T-helper 2 cell treated with Interferon-gamma antibody and Interleukin-4, amounts not matched to agents 5 μg/mL and 100 μg/mL, for 36 hours (primary cell): ENCODE results near the gene MYBBP1A.

Source experiments
- DNase-seq: peaks from one replicate; pipeline ENCODE4 v3.0.0; 2021; ENCODE audit warnings: low spot score
- H3K27ac Mint-ChIP-seq: one replicate; pipeline ENCODE4 v1.8.0; 2021; ENCODE audit warnings: mild to moderate bottlenecking, mixed read lengths
- H3K27me3 Mint-ChIP-seq: one replicate; pipeline ENCODE4 v1.8.0; 2021; ENCODE audit warnings: low read depth, mixed read lengths
- H3K36me3 Mint-ChIP-seq: one replicate; pipeline ENCODE4 v1.8.0; 2021; ENCODE audit warnings: low read depth, mixed read lengths
- H3K4me1 Mint-ChIP-seq: one replicate; pipeline ENCODE4 v1.8.0; 2021; ENCODE audit warnings: low read depth, mixed read lengths
- H3K4me3 Mint-ChIP-seq: one replicate; pipeline ENCODE4 v1.8.0; 2022; ENCODE audit warnings: mild to moderate bottlenecking, moderate library complexity, mixed read lengths
- H3K9me3 Mint-ChIP-seq: one replicate; pipeline ENCODE4 v1.8.0; 2021; ENCODE audit warnings: mixed read lengths

The MYBBP1A gene

GRCh38 chr17:4544135-4544950 lies 10.8 kb downstream of the MYBBP1A start:
- Mint-ChIP-seq H3K27me3 (no peaks in the 10 kb centered on the region), H3K4me1 (no peaks in the 10 kb centered on the region), H3K9me3 (no peaks in the 10 kb centered on the region), H3K27ac (no peak overlapping the region), H3K4me3 (no peak overlapping the region), H3K36me3 (peaks cover 18% of the 10 kb centered on the region)
- no peak for DNase-seq

- Mint-ChIP-seq H3K9me3 (no peaks in the 10 kb centered on the region), H3K36me3 (peaks cover 18% of the 10 kb centered on the region), H3K27me3 (no peaks in the 10 kb centered on the region), H3K4me3 (no peak overlapping the region), H3K27ac (no peak overlapping the region), H3K4me1 (no peaks in the 10 kb centered on the region)
- no peak for DNase-seq
Observed at GRCh38 chr17:4543557-4544026, 11.6 kb downstream of the MYBBP1A start.

DNA sequence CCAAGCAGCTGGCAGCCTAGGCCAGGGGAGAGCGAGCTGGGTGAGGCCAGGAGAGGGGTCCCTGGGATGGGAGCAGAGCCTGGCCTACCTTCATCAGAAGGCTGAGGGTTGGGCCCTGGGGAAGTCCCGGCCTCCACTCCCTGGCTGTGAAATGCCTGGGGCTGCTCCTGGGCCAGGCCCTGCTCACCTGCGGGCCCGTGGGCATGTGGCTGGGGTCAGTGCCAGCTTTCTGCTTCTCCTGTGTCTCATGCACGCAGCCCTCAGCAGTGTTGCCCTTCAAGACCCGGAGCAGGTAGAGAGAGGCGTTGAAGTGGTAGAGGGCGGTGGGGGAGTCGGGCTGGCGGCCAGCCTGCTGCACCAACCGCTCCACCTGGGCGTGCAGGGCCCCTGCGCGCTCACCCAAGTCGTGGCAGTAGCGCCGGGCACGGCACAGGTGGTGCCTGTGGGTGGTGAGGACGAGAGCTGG lies 12.4 kb downstream of the MYBBP1A start:
- H3K4me3 Mint-ChIP-seq = no peak overlapping the region
- H3K9me3 Mint-ChIP-seq = no peaks in the 10 kb centered on the region
- H3K36me3 Mint-ChIP-seq = peaks cover 18% of the 10 kb centered on the region
- no peak for DNase-seq
- no peak overlapping the region for H3K27ac Mint-ChIP-seq
- no peaks in the 10 kb centered on the region for H3K27me3 Mint-ChIP-seq
- H3K4me1 Mint-ChIP-seq = no peaks in the 10 kb centered on the region

GRCh38 chr17:4542003-4542725 lies 13.0 kb downstream of the MYBBP1A start:
- Mint-ChIP-seq H3K4me3 (no peak overlapping the region), H3K4me1 (no peaks in the 10 kb centered on the region), H3K9me3 (no peaks in the 10 kb centered on the region), H3K27ac (no peak overlapping the region), H3K36me3 (peaks cover 17% of the 10 kb centered on the region), H3K27me3 (no peaks in the 10 kb centered on the region)
- DNase-seq = no peak

DNA sequence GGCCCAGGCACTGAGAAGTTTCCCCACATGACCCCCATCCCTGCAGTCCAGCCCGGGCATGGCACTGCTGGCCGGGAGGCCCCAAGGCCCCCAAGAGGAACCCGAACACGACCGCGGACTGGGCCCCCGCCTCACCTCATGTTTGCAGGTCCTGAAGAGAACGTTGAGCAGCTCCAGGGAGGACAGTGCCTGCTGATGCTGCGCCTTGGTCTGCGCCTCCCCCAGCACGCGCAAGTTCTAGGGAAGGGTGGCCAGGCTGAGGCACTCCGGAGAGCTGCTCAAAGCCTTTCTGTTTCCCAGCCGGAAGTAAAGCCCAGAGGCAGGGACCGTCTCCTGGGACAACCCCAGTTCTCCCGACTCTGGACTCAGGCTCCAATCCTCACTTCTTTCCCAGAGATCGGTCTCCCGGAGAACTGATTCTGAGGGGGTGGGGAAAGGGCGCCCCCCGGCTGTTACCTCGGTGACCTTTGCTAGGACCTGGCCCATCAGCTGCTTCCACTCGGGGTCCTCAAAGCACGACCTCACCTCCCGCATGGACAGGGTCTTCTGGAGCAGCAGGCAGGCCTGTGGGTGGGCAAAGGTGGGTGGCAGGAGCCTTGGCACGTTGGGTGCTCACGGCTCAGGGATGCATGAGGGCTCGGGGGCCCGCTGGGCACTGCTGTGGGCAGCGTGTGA lies 13.7 kb downstream of the MYBBP1A start:
- Mint-ChIP-seq H3K4me1 (no peaks in the 10 kb centered on the region), H3K27ac (no peak overlapping the region), H3K9me3 (no peaks in the 10 kb centered on the region), H3K36me3 (peaks cover 12% of the 10 kb centered on the region), H3K27me3 (no peaks in the 10 kb centered on the region), H3K4me3 (no peak overlapping the region)
- no peak for DNase-seq

DNA sequence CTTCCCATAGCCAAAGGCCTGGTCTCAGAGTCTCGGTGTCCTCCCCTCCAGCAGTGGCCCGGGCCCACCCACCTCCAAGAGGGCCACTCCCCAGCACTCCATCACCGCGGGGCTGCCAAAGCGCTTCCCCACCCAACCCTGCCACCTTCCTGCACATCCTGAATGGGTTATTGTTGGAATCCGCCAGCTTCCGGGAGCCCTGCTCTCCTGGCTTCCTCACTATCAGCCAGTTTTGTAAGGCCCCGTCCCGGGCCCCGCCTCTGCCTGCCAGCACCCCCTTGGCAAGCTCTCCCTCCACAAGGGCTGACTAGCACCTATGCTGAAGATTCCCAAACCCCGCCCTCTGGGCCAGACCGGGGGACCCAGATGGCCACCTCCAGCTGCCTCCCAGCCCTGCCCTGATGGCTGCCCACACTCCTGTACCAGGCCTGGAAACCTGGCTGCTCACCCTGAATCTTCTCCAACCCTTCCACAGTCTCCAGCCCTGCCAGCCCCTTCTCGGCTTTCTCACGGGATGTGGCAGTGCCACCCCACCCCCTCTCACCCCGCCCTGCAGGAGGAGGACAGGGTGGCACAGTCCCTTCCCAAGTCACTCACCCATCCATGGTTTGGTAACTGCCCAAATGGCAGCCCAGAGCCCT lies 14.4 kb downstream of the MYBBP1A start:
- H3K27me3 Mint-ChIP-seq = no peaks in the 10 kb centered on the region
- no peak overlapping the region for H3K4me3 Mint-ChIP-seq
- DNase-seq = no peak
- H3K27ac Mint-ChIP-seq = no peak overlapping the region
- H3K4me1 Mint-ChIP-seq = no peaks in the 10 kb centered on the region
- H3K36me3 Mint-ChIP-seq = peaks cover 12% of the 10 kb centered on the region
- H3K9me3 Mint-ChIP-seq = no peaks in the 10 kb centered on the region

GRCh38 chr17:4540224-4540651 lies 14.9 kb downstream of the MYBBP1A start:
- DNase-seq = no peak
- Mint-ChIP-seq H3K4me1 (no peaks in the 10 kb centered on the region), H3K9me3 (no peaks in the 10 kb centered on the region), H3K27ac (no peak overlapping the region), H3K27me3 (no peaks in the 10 kb centered on the region), H3K4me3 (no peak overlapping the region), H3K36me3 (peaks cover 12% of the 10 kb centered on the region)

GRCh38 chr17:4539576-4540223 lies 15.5 kb downstream of the MYBBP1A start:
- Mint-ChIP-seq H3K4me3 (no peak overlapping the region), H3K36me3 (peaks cover 12% of the 10 kb centered on the region), H3K27ac (no peak overlapping the region), H3K27me3 (no peaks in the 10 kb centered on the region), H3K4me1 (no peaks in the 10 kb centered on the region), H3K9me3 (no peaks in the 10 kb centered on the region)
- no peak for DNase-seq

- DNase-seq = no peak
- Mint-ChIP-seq H3K27ac (no peak overlapping the region), H3K4me3 (no peak overlapping the region), H3K36me3 (peaks cover 12% of the 10 kb centered on the region), H3K4me1 (no peaks in the 10 kb centered on the region), H3K27me3 (no peaks in the 10 kb centered on the region), H3K9me3 (no peaks in the 10 kb centered on the region)
Observed at GRCh38 chr17:4539025-4539424, 16.2 kb downstream of the MYBBP1A start.

DNA sequence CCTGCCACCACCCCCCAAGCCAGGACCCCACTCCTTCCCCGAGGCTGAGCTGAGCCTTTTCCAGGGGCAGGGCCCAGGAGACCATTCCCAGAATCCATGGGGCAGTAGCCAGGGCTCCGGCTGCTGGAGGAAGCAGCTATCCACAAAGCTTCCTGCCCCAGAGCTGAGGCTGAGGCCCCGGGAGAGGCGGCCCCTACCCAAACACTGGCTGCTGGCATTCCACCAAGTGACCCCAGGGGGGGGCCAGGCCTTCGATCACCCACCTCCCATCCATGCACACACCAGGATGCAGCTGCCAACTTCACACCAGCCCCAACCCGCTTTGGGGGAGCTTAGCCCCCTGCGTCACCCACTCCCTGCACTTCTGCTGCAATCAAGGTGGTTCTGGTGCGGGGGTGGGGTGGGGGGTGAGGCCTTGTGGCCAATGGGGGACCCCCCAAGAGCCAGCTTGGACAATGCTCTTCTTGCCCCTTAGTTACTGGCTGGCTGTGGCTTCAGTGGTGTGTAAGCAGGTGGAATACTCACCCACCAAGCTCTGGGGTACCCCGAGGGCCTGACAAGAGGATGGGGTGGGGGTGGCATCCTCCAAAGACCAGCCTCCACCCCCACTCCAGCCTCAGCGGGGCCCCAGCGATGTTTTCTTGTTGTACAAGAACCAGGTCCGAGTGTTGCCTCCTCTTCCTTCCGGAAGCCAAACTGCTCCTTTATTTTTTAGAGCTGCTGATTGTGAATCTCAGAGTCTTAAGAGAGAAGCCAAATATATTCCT lies 16.8 kb downstream of the MYBBP1A start:
- Mint-ChIP-seq H3K27ac (no peak overlapping the region), H3K4me3 (no peak overlapping the region), H3K9me3 (no peaks in the 10 kb centered on the region), H3K27me3 (peaks cover under 1% of the 10 kb centered on the region), H3K36me3 (peaks cover 9% of the 10 kb centered on the region), H3K4me1 (peaks cover 1% of the 10 kb centered on the region)
- no peak for DNase-seq

- Mint-ChIP-seq H3K9me3 (no peaks in the 10 kb centered on the region), H3K4me1 (peaks cover 4% of the 10 kb centered on the region), H3K27me3 (peaks cover 3% of the 10 kb centered on the region), H3K36me3 (peaks cover 9% of the 10 kb centered on the region), H3K4me3 (no peak overlapping the region), H3K27ac (no peak overlapping the region)
- no peak for DNase-seq
Observed at GRCh38 chr17:4537451-4538235, 17.5 kb downstream of the MYBBP1A start.

- Mint-ChIP-seq H3K9me3 (no peaks in the 10 kb centered on the region), H3K27ac (no peak overlapping the region), H3K27me3 (peaks cover 5% of the 10 kb centered on the region), H3K4me1 (peaks cover 4% of the 10 kb centered on the region), H3K36me3 (peaks cover 4% of the 10 kb centered on the region), H3K4me3 (no peak overlapping the region)
- no peak for DNase-seq
Observed at GRCh38 chr17:4536742-4537411, 18.3 kb downstream of the MYBBP1A start.
